Measurements from ENCODE around the gene DTNB. TPM values are rescaled to one million over a fixed set of nuclear protein-coding genes. Genes with fewer than 3 reads are reported as not detected.
A peak's percentile ranks its signal among the peaks of the same experiment; 100 is the strongest.

Gene DTNB
- total RNA-seq, 1 donor from 2014 or later: 14.3 TPM

- ATAC-seq: no peak
- DNase-seq (ENCODE audit: low spot score): no peak
Observed at GRCh38 chr2:25401307-25402026, 271.9 kb downstream of the DTNB start.

GRCh38 chr2:25400576-25401216 lies 272.7 kb downstream of the DTNB start:
- no peak for DNase-seq (ENCODE audit: low spot score)
- ATAC-seq: no peak

- no peak for ATAC-seq
- DNase-seq (ENCODE audit: low spot score): peak; percentile 16
Observed at GRCh38 chr2:25400169-25400568, 273.2 kb downstream of the DTNB start.

- ATAC-seq (no peak), DNase-seq (ENCODE audit: low spot score) (no peak)
Observed at GRCh38 chr2:25398534-25398933, 274.8 kb downstream of the DTNB start.

- DNase-seq (ENCODE audit: low spot score): peak; percentile 15
- no peak for ATAC-seq
Observed at GRCh38 chr2:25397777-25398176, 275.6 kb downstream of the DTNB start.

GRCh38 chr2:25389161-25389560 lies 284.2 kb downstream of the DTNB start:
- ATAC-seq (no peak), DNase-seq (ENCODE audit: low spot score) (peak; percentile 12)

- DNase-seq (ENCODE audit: low spot score) (peak; percentile 10), ATAC-seq (no peak)
Observed at GRCh38 chr2:25388491-25388890, 284.9 kb downstream of the DTNB start.

GRCh38 chr2:25387876-25388449 lies 285.4 kb downstream of the DTNB start:
- ATAC-seq: no peak
- peak; percentile 39 for DNase-seq (ENCODE audit: low spot score)

- ATAC-seq (no peak), DNase-seq (ENCODE audit: low spot score) (peak; percentile 19)
Observed at GRCh38 chr2:25386971-25387875, 286.2 kb downstream of the DTNB start.

GRCh38 chr2:25385910-25386309 lies 287.5 kb downstream of the DTNB start:
- no peak for ATAC-seq
- no peak for DNase-seq (ENCODE audit: low spot score)

- ATAC-seq: no peak
- peak; percentile 32 for DNase-seq (ENCODE audit: low spot score)
Observed at GRCh38 chr2:25383806-25384205, 289.6 kb downstream of the DTNB start.

GRCh38 chr2:25381502-25381901 lies 291.9 kb downstream of the DTNB start:
- DNase-seq (ENCODE audit: low spot score): no peak
- ATAC-seq: no peak

- DNase-seq (ENCODE audit: low spot score) (peak; percentile 30), ATAC-seq (no peak)
Observed at GRCh38 chr2:25380586-25381375, 292.6 kb downstream of the DTNB start.

GRCh38 chr2:25380023-25380422 lies 293.4 kb downstream of the DTNB start:
- DNase-seq (ENCODE audit: low spot score) (peak; percentile 21), ATAC-seq (no peak)

GRCh38 chr2:25379535-25379934 lies 293.8 kb downstream of the DTNB start:
- ATAC-seq (no peak), DNase-seq (ENCODE audit: low spot score) (peak; percentile 18)

GRCh38 chr2:25378731-25379490 lies 294.5 kb downstream of the DTNB start:
- DNase-seq (ENCODE audit: low spot score): peak; percentile 35
- no peak for ATAC-seq

GRCh38 chr2:25377822-25378421 lies 295.5 kb downstream of the DTNB start:
- no peak for ATAC-seq
- peak; percentile 39 for DNase-seq (ENCODE audit: low spot score)

- DNase-seq (ENCODE audit: low spot score): peak; percentile 66
- peak; percentile 71 for ATAC-seq
Observed at GRCh38 chr2:25376750-25377621, 296.4 kb downstream of the DTNB start.

Measured in left lobe of liver (tissue), 2 donors.